HG03575 (cell line): ENCODE data around the gene CD200R1L.

Experiments
- ATAC-seq: cut with Tn5 transposase; IDR thresholded peaks from one replicate; pipeline ENCODE4 v1.9.1; 2021; ENCODE audit not compliant: unreplicated experiment, insufficient number of reproducible peaks, low FRiP score; ENCODE audit errors: extremely low read depth

The CD200R1L gene

DNA sequence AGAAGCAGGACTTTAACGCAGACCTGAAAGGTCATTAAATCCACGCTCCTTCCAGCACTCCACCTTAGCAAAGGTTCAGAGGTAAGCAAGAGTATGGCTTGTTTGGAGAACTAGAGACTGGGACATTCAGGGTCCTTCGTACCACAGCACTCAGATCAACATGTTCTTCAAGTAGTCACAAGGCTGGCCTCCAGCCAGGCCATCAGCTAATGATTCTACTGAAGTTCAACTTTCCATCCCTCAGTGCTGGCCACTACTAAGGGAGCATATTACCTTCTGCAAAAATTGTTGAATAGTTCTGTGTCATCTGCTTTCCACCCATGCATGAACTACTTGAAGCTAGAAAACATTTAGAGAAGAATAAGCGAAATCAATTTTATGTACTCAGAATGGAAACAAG, 17.6 kb downstream of the CD200R1L start:
- ATAC-seq: no peak

DNA sequence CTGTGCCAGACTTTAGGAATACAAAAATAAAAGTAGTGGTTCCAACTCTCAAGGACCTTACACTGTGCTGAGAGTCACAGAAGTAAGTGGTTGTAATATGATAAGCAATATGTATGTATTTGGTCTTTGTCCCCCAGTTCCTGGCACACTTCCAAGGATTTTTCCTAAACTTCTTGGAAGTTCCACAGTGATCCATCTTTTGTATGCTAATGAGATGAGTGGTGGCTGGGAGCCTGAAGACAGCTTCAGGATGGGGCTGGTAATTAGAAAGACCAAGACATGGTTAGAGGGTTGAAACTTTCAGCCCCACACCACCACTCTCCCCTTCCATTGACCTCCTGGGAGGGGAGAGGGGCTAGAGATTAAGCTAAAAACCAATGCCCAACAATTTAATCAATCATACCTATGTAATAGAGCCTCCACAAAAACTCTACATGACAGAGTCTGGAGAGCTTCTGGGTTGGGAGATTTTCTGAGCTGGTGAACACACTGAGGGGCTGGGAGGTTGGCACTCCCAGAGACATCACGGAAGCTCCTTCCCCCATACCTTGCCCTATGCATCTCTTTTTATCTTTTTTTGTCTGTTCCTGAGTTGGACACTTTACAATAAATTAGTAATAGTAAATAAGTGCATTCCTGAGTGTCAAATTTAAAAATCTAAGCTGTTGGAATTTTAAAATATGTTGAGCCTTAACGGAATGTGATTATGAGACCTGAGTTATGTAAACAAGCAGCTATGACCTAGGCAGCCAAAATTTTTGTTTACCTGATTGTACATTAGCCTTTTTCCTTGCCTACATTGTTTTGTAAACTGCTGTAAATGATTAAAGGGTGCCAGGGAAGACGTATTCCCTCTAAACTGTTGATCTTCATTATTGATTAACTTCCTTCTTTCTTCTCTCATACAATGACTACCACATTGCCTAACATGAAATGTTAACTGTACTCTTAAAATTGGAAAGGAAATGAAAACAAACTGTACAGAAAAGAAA, 24.3 kb downstream of the CD200R1L start:
- ATAC-seq: no peak

DNA sequence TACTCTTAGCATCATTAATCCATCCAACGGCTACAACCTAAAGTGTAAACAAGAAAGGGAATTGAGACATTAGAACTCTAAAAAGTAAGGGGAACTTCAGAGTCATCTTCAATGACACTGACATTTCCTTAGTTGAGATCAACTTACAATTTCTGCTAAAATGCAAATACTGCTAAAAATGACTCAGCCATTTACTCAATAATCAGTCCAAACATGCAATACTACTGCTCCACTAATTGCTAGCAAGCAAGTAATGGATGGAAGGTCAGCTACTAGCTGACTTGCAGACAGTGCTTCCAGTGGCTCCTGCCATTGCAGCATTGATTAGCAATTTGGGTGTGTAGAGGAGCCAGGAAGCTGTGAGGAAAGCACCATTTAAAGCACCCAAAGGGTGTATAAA, 28.4 kb downstream of the CD200R1L start:
- ATAC-seq: no peak

DNA sequence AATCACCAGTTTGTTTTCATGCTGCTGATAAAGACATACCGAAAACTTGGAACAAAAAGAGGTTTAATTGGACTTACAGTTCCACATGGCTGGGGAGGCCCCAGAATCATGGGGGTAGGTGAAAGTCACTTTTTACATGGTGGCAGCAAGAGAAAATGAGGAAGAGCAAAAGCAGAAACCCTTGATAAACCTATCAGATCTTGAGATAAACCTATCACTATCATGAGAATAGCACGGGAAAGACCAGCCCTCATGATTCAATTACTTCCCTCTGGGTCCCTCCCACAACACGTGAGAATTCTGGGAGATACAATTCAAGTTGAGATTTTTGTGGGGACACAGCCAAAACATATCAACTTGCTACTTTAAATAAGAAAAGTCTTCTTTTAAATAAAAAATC, 28.9 kb downstream of the CD200R1L start:
- ATAC-seq: no peak

DNA sequence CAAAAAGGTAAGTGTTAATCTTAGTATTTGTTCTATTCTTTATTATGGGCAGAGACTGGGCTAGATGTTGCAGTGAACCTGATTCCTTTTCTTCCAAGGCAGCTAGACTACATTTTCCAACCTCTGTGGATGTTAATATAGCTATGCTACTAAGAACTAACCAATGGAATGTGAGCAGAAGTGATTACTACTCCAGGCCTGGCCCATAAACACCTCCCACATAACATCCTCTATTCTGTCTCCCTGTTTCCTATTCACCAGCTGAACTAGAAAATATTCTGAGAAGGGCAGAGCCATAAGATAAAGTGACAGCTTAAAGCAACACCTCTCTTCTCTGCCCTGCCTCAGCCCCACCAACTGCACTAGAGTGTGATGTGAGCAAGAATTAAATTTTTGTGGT, 29.4 kb downstream of the CD200R1L start:
- ATAC-seq: no peak

DNA sequence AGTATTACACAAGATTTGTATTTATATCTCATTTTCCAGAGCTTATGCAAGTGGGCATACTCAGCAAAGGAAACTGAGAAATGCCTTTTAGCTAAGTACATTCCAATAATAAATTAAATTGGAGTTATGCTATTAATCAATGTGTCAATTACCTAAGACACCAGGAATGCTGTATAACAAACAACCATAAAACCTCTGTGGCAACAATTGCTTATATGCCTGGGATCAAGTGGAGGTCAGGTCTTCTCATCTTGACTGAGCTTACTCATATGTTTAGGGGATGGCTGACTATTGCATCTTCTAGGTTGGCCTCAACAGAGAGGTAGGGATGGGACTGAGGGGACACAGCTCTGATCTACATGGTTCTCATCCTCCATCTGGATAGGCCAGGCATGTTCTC, 30.7 kb downstream of the CD200R1L start:
- no peak for ATAC-seq

DNA sequence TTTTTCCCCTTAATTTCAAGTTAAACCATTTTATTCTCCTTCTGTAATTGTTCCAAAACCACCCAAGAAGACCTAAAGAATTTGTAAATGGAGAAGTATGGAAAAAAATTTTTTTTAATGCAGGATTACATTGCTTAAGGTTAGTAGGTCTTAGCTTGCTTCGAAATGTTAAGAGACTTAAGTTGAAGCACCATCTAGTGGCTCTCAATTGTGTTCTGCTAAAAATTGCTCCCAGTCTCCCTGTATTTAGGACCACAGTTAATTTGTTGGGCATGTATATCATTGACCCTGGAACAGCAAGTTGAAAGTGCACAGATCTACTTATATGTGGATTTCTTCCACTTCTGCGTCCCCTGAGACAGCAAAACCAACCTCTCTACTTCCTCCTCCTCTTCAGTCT, 32.4 kb downstream of the CD200R1L start:
- ATAC-seq: no peak

DNA sequence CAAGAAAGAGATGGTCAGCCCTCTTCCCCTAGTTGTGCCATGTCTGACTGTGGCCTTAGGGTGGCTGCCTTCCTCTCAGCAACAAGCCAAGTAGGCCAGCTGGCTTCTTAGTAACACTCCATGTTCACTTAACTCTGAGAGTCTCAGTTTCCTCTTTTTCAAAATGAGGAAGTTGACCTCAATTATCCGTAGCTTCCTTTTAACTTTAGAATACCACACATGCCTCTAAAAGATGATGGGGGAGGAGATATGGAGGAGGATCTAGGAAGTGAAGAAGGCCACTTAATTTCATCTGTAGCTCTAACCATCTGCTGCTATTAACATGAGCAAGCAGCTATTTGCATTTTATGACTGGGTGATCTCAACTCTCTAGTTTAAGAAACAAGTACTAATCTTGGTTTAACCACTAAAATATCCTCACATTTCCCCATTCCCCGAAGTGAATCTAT, 32.9 kb downstream of the CD200R1L start:
- ATAC-seq: no peak

DNA sequence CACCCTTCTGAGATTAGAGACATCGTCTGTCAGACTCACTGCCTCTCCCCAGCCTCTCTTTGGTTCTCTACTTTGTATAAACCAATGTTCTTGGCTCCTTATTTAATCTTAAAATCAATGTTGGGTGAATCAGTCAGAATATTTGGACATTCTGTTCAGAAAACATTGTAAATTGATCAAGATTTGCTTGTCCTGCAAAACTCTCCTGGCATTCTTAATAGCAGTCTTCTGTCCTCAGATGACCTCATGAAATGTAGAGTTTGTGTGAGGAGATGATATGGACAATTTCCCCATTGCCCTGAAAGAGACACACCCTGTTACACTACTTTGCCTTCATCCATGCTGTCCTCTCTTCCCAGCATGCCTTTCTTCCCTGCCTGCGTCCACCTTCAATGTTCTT, 33.6 kb downstream of the CD200R1L start:
- no peak for ATAC-seq

DNA sequence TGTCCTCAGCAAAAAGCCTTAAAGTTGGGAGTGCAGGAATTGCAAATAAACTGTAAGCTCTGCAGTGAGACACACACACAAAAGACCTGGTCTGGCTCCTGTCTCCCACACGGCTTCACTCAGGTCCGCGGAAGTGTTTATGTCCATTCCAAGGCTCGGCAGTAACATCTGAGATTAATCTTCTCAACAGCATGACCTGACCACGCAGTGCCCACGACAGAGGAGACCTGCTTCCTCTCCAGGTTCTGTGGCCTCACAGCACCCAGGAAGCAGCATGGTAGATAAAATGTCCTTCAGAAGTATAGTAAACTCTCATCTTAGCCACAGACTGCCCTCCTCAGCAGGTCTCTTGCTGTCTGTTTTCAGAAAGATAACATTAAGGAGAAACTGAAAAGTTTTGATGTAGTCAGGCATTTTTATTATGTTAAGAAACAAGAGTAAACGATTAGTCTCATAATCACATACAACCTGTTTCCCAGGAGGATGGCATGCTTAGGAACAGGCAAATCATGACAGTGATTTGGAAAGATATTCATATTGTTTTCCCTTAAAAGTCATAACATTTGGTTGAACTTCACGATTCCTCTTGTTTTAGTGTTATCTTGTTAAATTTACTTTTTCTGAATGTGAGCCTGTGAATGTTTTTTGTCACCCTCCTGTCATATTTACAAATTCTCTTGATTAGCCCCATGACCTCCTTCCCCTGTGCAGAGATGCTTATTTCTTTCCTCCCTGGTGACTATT, 34.6 kb downstream of the CD200R1L start:
- ATAC-seq: no peak

DNA sequence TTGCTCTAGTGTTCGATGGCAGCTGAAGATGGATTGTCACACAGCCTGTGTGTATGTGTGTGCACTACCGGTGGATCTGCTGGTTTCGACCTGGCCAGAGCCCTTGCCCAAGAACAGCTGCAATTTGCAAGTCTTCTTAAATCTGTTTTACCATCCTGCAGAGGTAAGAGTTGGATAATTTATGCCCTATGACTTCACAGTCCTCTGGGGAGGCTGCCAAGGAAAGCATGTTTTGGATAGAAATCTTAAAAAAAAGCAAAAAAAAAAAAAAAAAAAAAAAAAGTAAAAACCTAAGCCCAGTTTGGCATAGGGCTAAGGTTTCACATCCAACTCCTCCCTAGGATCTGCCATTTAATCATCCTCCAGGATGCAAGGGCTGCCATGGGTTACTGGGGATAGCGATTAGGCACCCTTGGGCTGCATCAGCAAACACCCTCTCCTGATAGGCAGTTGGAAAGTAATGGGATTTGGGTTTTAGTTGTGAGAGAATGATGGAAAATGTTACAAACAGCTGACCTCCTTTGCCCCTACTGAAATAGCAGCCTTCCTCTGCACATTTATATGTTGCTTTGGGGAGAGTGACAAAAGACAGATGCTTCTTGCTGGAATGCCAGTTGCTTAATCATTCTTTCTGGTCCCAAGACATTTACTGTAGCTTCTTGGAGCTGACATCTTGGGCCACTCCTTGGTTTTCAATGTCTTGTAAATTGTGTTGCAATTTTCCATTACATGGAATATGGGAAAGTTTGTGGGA, 35.4 kb downstream of the CD200R1L start:
- ATAC-seq: no peak

DNA sequence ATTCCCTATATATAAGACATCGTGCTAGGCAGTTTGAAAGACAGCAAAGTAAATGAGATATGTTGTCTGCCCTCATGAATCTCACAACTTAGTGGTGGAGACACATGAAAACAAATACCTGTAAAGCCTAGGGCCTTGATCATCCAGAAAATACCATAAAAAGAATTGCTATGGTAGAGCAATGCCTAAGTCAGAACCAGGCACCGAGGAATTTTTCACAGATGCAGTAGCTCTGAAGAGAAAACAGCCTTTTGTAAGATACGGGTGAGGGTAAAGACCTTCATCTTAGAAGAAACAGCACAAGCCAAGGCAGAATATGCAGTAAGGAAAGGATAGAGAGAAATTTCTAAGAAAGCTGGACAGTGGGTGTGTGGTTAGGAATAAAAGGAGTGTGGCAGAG, 36.1 kb downstream of the CD200R1L start:
- ATAC-seq: no peak

DNA sequence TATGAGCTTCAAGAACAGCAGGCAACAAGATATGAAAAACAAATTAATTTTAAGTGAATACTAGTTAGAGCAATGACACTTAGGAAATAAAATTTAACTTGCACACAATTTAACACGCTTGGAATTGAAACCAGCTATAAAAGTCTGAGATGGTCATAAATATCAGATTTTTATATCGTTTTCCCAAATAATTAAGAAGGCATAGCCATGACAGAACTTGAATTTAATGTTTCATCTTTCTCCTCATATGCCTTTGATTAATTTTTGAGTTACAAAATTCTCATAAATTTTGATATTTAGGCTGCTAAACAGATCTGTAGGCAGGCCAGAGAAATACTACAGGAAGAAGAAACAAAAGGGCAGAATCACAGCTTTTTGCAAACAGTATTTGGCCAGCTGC, 38.5 kb downstream of the CD200R1L start:
- ATAC-seq: no peak

DNA sequence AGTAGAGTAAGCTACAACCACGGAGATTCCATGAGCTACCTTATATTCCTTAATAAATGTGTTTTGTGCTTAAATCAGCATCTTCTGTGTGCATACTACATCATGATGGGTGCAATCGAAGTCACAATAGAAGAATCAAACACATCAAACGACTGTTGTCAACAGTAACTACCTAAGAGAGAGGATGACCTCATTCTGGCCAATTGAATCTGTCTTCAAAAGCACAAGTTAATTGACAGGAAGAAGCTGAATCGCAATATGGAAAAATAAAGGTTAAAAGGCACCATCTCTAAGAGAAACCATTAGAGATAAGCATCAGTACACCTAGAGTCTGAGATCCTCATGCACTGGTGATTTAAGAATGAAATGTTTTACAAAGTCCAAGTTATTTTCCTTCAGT, 39.0 kb downstream of the CD200R1L start:
- ATAC-seq: no peak

DNA sequence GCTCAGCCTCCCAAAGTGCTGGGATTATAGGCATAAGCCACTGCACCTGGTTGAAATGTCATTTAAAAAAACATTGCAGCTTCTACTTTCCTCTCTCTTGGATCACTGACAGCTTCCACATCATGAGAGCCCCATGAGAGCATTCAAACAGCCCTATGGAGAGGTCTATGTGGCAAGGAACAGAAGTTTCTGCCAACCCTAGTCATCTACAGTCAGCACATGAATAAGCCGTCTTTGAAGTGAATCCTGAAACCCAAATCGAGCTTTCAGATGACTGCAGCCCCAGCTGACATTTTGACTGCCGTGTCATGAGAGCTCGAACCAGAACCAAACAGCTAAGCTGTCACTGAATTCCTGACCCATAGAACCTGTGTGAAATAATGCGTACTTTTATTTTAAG, 39.8 kb downstream of the CD200R1L start:
- ATAC-seq: no peak

DNA sequence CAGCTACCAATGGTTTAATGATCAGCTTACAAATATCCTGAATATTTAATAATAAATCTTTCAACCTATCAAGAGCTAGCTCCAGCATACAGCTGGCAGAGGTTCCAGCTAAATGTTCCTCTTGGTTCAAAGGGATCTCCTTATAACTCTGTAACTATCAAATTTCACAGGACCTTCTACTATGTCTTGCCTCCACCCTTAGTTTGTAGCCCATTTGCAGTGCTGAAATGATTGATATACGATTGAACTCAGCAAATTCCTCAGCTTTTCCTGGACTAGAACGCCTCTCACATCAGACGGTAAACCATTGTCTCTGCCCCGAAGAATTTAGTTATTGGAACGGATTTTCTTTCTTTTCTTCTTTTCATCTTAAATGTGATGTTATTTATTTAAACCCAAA, 41.5 kb downstream of the CD200R1L start:
- ATAC-seq: no peak

DNA sequence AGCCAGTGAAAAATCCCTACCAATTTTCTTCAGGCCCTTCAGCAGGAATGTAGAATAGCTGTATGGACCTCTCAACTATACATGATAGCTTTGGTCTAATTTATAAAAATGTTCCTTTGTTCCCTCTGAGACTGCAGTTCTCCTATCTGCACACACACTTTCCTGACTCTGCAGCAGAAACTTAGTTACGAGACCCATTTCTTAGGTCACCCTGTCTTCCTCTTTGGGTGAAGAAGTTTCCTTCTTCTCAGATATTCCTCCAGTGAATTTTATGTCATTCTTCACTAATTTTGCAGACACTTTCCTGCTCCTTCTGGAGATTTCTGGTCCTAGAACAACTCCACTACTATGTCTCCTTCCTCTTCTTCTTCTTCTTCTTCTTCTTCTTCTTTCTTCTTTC, 42.6 kb downstream of the CD200R1L start:
- ATAC-seq: no peak

DNA sequence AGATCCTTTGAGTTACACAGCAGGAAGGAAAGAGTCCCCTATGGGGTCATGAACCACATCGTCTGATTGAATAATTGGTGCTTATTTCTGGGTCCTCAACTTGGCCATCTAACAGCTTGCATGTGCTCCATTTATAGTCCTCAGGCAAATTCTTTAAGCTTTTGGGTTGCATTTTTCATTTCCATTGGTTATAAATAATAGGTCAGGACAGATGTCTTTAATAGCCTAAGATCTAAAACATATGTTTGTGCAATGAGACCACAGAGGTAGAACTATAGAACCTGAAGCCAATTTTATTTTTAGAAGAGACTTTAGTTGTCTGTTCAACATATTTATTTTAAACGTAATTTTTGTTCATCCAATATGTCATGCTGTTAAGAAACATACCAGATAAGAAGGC, 43.2 kb downstream of the CD200R1L start:
- no peak for ATAC-seq

DNA sequence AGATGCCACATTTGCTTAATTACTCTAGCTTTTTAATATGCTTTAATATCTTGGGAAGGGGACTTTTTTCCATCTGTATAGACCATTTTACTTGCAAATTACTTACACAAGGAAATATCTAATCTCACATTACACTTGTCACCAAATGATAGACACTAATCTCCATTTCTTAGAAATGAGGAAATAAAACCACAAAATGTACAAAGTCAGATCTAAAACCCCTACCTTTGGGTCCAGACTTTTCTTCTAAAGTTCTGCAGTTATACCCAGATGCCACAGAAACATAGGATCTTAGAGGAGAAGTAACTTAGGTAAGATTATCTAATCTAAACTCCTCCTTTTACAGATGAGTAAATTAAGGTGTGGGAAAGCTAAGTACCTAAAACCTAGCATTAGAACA, 44.3 kb downstream of the CD200R1L start:
- no peak for ATAC-seq
